GM21737 (cell line): ENCODE measurements around the gene TRABD2A.

Experiments
- ATAC-seq: cut with Tn5 transposase; IDR thresholded peaks from one replicate; pipeline ENCODE4 v1.9.1; 2021; ENCODE audit warnings: mild to moderate bottlenecking, moderate library complexity; ENCODE audit not compliant: unreplicated experiment

Gene TRABD2A

GRCh38 chr2:84854850-84855249 lies 26.0 kb downstream of the TRABD2A start:
- no peak for ATAC-seq

DNA sequence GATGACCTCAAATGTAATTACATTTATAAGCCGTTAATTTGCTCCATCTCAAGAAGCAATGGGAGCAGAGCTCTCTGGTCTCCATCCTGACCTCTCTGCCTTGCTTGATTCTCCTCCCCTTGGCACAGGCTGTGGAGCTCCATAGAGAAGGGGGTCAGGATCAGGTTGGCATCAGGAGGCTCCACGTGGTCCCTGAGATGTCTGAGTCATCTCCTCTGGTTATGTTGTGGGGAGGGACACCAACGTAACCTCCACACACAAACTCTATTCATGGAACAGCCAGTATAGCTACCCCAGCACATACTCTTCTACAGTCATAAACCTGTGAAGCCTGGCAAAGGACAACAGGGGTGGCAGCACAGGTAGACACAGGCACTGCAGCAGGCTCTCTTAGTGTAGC lies 29.0 kb downstream of the TRABD2A start:
- no peak for ATAC-seq

GRCh38 chr2:84850471-84850870 lies 30.4 kb downstream of the TRABD2A start:
- ATAC-seq = no peak

DNA sequence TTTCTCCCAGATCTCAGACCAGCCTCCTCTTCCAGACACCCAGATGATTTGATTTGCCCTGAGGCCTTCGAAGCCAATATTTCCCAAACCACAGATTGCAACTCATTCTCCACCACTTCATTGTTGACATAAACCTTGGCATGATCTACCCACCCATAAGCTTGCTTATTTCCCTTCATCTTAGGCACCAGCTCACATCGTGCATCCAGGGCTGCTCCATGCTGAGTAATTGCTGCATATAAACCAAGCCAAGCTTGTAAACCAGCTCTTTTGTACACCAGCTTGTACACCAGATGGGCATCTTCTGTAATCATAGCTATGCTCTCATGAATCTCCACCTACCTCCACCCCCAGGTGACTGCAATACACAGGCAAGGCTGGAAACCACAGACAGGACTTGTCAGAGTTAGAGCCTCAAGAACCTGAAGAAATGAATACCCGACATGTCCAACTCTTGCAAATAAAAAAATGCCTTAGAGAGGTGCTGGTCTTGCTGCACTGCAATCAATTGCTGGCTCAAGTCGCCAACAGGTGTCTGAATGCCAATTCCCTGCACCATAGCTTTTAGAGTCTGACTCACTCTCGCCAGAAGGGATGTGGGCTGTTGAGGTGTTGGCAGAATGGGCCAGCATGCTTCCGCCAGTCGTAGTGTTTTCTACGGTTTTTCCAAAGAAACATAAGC lies 31.5 kb downstream of the TRABD2A start:
- ATAC-seq = no peak

GRCh38 chr2:84847326-84848050 lies 33.4 kb downstream of the TRABD2A start:
- ATAC-seq = no peak

- no peak for ATAC-seq
Measured at GRCh38 chr2:84846741-84847142, 34.1 kb downstream of the TRABD2A start.

DNA sequence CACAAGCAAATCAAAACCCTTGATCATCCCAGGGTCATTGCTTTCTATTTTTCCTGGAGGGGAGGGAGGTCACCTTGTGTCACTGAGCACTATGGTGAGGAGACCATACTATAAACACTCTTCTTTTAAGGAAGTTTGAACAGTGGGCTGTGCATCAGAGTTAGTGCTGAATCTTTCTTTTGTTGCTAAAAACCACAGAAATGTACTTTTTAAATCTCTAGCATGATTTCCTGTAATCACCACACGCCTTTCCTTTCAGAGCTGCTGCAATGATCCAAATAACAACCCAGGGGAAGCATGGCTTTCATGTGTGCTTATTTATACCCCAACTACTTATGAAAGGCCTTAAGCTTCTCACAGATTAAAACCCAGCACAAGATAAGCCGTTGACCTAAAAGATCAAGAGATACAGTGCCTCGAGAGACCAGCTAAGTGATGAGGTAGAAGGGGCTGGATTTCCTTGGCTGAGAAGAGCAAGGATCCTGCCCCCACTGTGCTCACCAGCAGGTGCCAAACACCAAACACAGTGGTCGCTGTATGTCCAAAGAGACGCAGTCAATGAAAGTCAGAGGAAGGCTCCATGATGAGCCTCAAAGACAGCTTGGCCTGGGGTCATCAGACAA lies 34.7 kb downstream of the TRABD2A start:
- no peak for ATAC-seq

DNA sequence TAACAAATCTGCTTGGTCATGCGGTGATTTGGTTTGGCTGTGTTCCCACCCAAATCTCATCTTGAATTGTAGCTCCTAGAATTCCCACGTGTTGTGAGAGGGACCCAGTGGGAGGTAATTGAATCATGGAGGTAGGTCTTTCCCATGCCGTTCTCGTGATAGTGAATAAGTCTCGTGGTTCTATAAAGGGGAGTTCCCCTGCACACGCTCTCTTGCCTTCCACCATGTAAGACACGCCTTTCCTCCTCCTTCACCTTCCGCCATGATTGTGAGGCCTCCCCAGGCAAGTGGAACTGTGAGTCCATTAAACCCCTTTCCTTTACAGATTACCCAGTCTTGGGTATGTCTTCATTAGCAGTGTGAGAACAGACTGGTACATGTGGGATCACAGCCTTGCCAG lies 36.7 kb downstream of the TRABD2A start:
- ATAC-seq = no peak

GRCh38 chr2:84841577-84841976 lies 39.3 kb downstream of the TRABD2A start:
- no peak for ATAC-seq

- no peak for ATAC-seq
Measured at GRCh38 chr2:84840306-84840705, 40.6 kb downstream of the TRABD2A start.

GRCh38 chr2:84839851-84840250 lies 41.0 kb downstream of the TRABD2A start:
- no peak for ATAC-seq

GRCh38 chr2:84838434-84839145 lies 42.3 kb downstream of the TRABD2A start:
- no peak for ATAC-seq

DNA sequence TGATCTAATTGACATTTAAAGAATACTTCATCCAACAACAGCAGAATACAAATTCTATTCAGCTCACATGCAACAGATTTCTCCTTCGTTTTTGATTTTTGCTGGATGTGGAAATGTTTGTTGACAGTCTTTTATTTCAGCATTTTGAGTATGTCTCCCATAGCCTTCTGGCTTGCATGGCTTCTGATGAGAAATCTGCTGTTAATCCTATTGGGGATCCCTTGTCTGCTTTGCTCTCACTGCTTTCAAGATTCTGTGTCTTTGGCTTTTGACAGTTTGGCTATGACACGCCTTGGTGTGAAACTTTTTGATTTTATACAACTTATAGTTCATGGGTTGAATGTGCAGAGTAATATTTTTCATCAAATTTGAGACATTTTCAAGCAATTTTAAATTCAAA lies 44.7 kb downstream of the TRABD2A start:
- ATAC-seq = no peak

DNA sequence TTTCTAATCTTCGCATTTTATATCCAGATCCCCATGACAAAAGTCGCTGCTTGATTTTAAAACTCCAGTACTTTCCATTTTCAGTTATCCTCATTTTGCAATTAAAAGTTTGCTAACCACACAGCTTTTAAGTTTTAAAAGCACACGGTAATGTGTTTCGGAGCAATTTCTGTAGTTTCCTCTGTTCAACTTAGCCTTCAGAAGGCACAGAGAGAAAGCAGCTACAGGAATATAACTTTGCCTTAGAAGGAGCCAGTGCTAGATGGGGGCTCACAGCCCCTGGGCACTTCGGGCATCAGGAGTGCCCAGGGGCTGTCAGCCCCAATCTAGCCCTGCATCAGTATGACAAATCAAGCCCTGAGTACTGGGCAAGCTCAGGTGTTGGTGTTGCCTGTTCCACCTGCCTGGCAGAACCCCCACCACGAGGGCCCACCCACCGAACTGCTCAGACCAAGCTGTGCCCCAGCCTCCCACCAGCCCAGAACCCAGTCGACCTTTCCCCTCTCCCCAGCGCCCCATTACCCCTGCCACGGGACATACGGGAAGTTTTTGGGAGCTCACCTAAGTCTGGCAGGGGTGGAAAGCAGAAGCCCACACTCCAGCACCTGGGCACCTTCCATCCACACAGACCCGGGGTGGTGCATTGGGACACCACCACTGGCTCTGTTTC lies 47.3 kb downstream of the TRABD2A start:
- no peak for ATAC-seq

DNA sequence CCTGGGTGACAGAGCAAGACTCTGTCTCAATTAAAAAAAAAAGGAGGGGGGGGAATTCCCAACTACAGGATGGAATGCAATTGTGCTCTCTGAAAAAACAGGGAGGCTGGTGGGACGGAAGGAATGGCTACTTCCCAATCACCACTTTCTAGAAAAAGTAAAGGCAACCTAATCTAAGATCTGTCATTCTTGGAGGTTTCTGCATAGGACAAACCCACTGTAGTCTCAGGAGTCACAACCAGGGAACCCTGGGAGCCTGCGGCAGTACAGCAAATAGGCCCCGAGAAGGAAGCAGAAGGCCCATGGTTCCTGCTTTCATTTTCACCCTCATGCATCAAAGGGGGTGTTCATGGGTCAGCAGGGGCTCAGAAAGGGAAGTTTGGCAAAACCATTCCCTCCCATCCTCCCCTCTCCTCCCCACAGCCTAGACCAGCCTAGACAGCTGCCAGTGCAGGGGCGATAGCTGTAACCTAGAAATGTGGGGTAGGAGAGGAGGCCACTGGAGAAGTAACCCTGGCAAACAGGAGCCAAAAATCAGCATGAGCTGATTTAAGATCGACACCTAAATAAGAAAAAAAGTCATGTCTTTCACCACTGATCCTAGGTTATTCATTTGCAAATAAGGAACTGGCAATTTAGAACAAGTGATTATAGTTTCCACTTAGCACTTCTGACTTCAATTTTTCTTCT lies 48.0 kb downstream of the TRABD2A start:
- peak; percentile 88 for ATAC-seq

DNA sequence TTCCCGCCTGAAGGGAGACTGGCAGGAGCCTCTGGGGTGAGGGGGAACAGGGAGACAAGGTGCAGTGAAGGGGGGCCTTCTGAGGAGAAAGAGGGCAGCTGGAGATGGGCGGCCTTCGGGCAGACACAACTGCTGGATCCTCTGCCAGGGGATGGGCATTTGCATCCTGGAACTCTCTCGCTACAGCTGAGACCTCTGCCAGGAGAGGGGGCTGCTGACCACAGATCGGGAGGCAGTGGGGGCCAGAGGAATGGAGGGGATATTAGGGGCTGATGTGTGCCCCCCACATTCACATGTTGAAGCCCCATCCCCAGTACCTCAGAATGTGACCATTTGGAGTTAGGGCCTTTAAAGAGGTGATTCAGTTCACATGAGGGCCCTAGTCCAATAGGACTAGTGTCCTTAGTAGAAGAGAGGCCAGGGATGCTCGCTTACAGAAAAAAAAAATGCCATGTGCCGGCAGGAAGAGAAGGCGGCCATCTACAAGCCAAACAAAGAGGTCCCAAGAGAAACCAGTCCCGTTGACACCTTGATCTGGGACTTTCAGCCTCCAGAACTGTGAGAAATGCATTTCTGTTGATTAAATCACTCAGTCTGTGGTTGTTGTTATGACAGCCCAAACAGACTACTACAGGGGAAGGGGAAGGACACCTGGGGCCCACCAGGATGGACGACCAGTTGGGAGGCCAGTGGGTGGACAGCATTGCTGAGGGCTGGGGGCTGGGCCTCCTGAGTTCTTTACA lies 50.0 kb downstream of the TRABD2A start:
- no peak for ATAC-seq

- ATAC-seq = no peak
Measured at GRCh38 chr2:84830095-84830494, 50.8 kb downstream of the TRABD2A start.

GRCh38 chr2:84829693-84830092 lies 51.2 kb downstream of the TRABD2A start:
- no peak for ATAC-seq

GRCh38 chr2:84827978-84828575 lies 52.8 kb downstream of the TRABD2A start:
- no peak for ATAC-seq
